Measurements from ENCODE around the gene JPT2. TPM values are rescaled to one million over a fixed set of nuclear protein-coding genes. Genes with fewer than 3 reads are reported as not detected.

Gene JPT2
- total and polyA plus RNA-seq, 2 experiments from 2014 or later = 43.8 to 139 TPM

DNA sequence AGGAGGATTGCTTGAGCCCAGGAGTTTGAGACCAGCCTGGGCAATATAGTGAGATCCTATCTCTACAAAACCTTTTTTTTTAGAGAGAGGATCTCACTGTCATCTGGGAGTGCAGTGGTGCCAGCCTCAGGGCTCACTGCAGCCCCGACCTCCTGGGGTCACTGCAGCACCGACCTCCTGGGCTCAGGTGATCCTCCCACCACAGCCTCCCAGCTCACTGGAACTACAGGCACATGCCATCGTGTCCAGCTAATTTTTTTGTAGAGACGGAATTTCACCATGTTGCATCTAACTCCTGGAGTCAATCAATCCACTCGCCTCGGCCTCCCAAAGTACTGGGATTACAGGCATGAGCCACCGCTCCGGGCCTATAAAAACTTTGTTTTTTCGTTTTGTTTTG, 43.3 kb downstream of the JPT2 start:
- no peaks in the 10 kb centered on the region for H3K4me1 ChIP-seq (ENCODE audit: insufficient read depth)
- H3K4me3 ChIP-seq = no peak overlapping the region
- no peaks in the 10 kb centered on the region; the same call in 1 of the 2 replicates for H3K36me3 ChIP-seq (ENCODE audit: insufficient read depth)
- no peaks in the 10 kb centered on the region for H3K9me2 ChIP-seq (ENCODE audit: insufficient read depth)
- peaks cover 3% of the 10 kb centered on the region for H4K20me1 ChIP-seq (replicated peaks; ENCODE audit: insufficient read depth)
- no peak for DNase-seq (ENCODE audit: low spot score)
- Mint-ChIP-seq H3K36me3 (ENCODE audit: low read depth) (no peaks in the 10 kb centered on the region), H3K9me3 (no peaks in the 10 kb centered on the region), H3K27ac (no peak overlapping the region), H3K27me3 (ENCODE audit: insufficient read depth, low read depth, poor library complexity) (peaks cover 2% of the 10 kb centered on the region), H3K4me3 (no peak overlapping the region), H3K4me1 (peaks cover 2% of the 10 kb centered on the region; the same call in 1 of the 3 replicates)
- H3K4me2 ChIP-seq = no peak overlapping the region
- no peak overlapping the region for H2AFZ ChIP-seq
- no peak overlapping the region for H3K27ac ChIP-seq (ENCODE audit: low read depth)
- H3K27me3 ChIP-seq (ENCODE audit: insufficient read depth) = no peaks in the 10 kb centered on the region
- TF ChIP-seq NANOG (IDR thresholded peaks at IDR 0.05; ENCODE audit: borderline replicate concordance) = no peak
- TF ChIP-seq CREB1 (CRISPR knock-in tag; IDR thresholded peaks at IDR 0.05; ENCODE audit: low read depth) = no peak
- H3F3A ChIP-seq (replicated peaks; ENCODE audit: low read depth) = no peaks in the 10 kb centered on the region
- peaks cover 5% of the 10 kb centered on the region; the same call in 1 of the 2 replicates for H3K79me2 ChIP-seq (replicated peaks; ENCODE audit: insufficient read depth)
- no peak for ATAC-seq

DNA sequence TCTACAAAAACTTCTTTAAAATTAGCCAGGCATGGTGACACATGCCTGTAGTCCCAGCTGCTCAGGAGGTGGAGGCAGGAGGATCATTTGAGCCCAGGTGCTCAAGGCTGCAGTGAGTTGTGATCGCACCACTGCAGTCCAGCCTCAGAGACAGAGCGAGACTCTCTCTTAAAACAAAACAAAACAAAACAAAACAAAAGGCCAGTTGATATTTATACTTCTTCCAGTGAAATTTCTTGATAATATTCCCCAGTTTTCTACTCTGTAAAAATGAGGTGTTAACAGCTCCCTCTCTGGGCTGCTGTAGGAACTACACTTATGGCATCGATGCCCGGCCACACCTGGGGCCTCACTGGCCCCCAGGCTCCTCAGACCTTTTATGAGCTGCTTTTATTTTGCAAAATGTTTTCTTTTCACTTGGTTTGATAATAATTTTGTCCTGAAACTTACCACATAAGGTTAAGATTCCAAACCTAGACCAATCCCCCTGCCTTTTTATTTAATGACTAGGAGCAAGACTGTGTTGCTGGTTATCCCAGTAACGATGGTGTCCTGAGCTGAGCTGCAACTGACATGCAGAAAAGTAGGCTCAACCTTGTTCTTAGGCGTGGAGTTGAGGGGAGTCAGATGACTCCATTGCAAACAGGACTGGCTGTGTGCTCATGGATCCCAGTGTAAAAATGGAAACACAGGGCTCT, 45.5 kb downstream of the JPT2 start:
- H3K79me2 ChIP-seq (replicated peaks; ENCODE audit: insufficient read depth) = no peaks in the 10 kb centered on the region
- no peak overlapping the region for H3K4me3 ChIP-seq
- H3K27ac Mint-ChIP-seq = no peak overlapping the region
- H3K4me1 ChIP-seq (ENCODE audit: insufficient read depth) = no peaks in the 10 kb centered on the region
- H3K4me3 Mint-ChIP-seq = no peak overlapping the region
- peaks cover 3% of the 10 kb centered on the region; the same call in 1 of the 2 replicates for H4K20me1 ChIP-seq (replicated peaks; ENCODE audit: insufficient read depth)
- TF ChIP-seq, protein P1, sequence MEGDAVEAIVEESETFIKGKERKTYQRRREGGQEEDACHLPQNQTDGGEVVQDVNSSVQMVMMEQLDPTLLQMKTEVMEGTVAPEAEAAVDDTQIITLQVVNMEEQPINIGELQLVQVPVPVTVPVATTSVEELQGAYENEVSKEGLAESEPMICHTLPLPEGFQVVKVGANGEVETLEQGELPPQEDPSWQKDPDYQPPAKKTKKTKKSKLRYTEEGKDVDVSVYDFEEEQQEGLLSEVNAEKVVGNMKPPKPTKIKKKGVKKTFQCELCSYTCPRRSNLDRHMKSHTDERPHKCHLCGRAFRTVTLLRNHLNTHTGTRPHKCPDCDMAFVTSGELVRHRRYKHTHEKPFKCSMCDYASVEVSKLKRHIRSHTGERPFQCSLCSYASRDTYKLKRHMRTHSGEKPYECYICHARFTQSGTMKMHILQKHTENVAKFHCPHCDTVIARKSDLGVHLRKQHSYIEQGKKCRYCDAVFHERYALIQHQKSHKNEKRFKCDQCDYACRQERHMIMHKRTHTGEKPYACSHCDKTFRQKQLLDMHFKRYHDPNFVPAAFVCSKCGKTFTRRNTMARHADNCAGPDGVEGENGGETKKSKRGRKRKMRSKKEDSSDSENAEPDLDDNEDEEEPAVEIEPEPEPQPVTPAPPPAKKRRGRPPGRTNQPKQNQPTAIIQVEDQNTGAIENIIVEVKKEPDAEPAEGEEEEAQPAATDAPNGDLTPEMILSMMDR (conservative IDR thresholded peaks at IDR 0.05; ENCODE audit: low read depth in 2 of 2) = peak; percentile 55 to 87
- no peak for TF ChIP-seq EZH2 (IDR thresholded peaks at IDR 0.05; ENCODE audit: low read depth, unreplicated experiment)
- H3K36me3 ChIP-seq (ENCODE audit: insufficient read depth) = no peaks in the 10 kb centered on the region; the same call in 1 of the 2 replicates
- H3K36me3 Mint-ChIP-seq (ENCODE audit: low read depth) = peaks cover 8% of the 10 kb centered on the region; the same call in 2 of the 3 replicates
- no peaks in the 10 kb centered on the region for H3K27me3 ChIP-seq (ENCODE audit: insufficient read depth)
- no peaks in the 10 kb centered on the region for H3F3A ChIP-seq (replicated peaks; ENCODE audit: low read depth)
- H3K27me3 Mint-ChIP-seq (ENCODE audit: insufficient read depth, low read depth, poor library complexity) = peaks cover 2% of the 10 kb centered on the region
- H3K9me3 Mint-ChIP-seq = no peaks in the 10 kb centered on the region
- ATAC-seq = peak; percentile 88
- H2AFZ ChIP-seq = no peak overlapping the region
- peak; percentile 67 for DNase-seq (ENCODE audit: low spot score)
- no peaks in the 10 kb centered on the region for H3K9me2 ChIP-seq (ENCODE audit: insufficient read depth)
- H3K4me1 Mint-ChIP-seq = peaks cover 2% of the 10 kb centered on the region; the same call in 1 of the 3 replicates
- H3K27ac ChIP-seq (ENCODE audit: low read depth) = peak overlapping the region; percentile 29; the same call in 1 of the 2 replicates
- no peak overlapping the region for H3K4me2 ChIP-seq

DNA sequence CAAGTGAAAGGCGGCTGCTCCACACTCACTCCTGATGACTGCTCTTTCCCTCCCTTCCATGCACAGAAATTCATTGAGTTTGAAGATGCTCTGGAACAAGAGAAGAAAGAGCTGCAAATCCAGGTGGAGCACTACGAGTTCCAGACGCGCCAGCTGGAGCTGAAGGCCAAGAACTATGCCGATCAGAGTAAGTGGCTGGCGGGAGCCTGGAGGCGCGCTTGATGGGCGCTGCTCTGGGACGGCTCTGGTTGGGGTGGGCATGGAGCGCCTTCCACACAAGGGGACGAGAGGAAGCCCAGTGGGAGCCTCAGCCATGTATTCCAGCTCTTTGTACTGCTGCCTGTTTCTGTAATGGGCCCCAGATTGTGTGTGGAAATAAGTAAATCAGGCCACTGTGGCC, 46.4 kb downstream of the JPT2 start:
- no peak overlapping the region for H3K27ac Mint-ChIP-seq
- Histone ChIP-seq H3K36me3 (ENCODE audit: insufficient read depth) (no peaks in the 10 kb centered on the region; the same call in 1 of the 2 replicates), H3K9me2 (ENCODE audit: insufficient read depth) (no peaks in the 10 kb centered on the region), H2AFZ (no peak overlapping the region), H3F3A (replicated peaks; ENCODE audit: low read depth) (no peaks in the 10 kb centered on the region), H4K20me1 (replicated peaks; ENCODE audit: insufficient read depth) (peaks cover 3% of the 10 kb centered on the region; the same call in 1 of the 2 replicates), H3K27ac (ENCODE audit: low read depth) (no peak overlapping the region), H3K4me1 (ENCODE audit: insufficient read depth) (no peaks in the 10 kb centered on the region), H3K4me2 (no peak overlapping the region), H3K4me3 (no peak overlapping the region), H3K27me3 (ENCODE audit: insufficient read depth) (no peaks in the 10 kb centered on the region), H3K79me2 (replicated peaks; ENCODE audit: insufficient read depth) (no peaks in the 10 kb centered on the region)
- ATAC-seq = no peak
- H3K27me3 Mint-ChIP-seq (ENCODE audit: insufficient read depth, low read depth, poor library complexity) = peaks cover 2% of the 10 kb centered on the region
- H3K36me3 Mint-ChIP-seq (ENCODE audit: low read depth) = peaks cover 11% of the 10 kb centered on the region; the same call in 2 of the 3 replicates
- H3K4me1 Mint-ChIP-seq = no peaks in the 10 kb centered on the region; the same call in 2 of the 3 replicates
- DNase-seq (ENCODE audit: low spot score) = no peak
- no peaks in the 10 kb centered on the region for H3K9me3 Mint-ChIP-seq
- no peak for TF ChIP-seq STAT1 (IDR thresholded peaks at IDR 0.05; ENCODE audit: unreplicated experiment)
- no peak for TF ChIP-seq NANOG (IDR thresholded peaks at IDR 0.05; ENCODE audit: borderline replicate concordance)
- no peak overlapping the region for H3K4me3 Mint-ChIP-seq
